T follicular helper cell (primary cell): ENCODE results near the gene FRMPD2.
"Not testable (repeated sequence)": the region's sequence is repeated elsewhere in the genome, so short reads cannot be mapped to it uniquely, and the experiment has no call there.

Source experiments
- DNase-seq: peaks from one replicate; pipeline ENCODE4 v3.0.0-alpha.2; 2020; ENCODE audit warnings: low read depth

The FRMPD2 gene

GRCh38 chr10:48251152-48251524 lies 23.4 kb downstream of the FRMPD2 start:
- DNase-seq = no peak

- DNase-seq = no peak
Observed at GRCh38 chr10:48249763-48250351, 24.6 kb downstream of the FRMPD2 start.

GRCh38 chr10:48249004-48249762 lies 25.3 kb downstream of the FRMPD2 start:
- DNase-seq = no peak

GRCh38 chr10:48248462-48248861 lies 26.0 kb downstream of the FRMPD2 start:
- no peak for DNase-seq

- DNase-seq = no peak
Observed at GRCh38 chr10:48247680-48248079, 26.8 kb downstream of the FRMPD2 start.

GRCh38 chr10:48246501-48246900 lies 28.0 kb downstream of the FRMPD2 start:
- no peak for DNase-seq

GRCh38 chr10:48245977-48246376 lies 28.5 kb downstream of the FRMPD2 start:
- DNase-seq = no peak

- DNase-seq = not testable (repeated sequence)
Observed at GRCh38 chr10:48243921-48244320, 30.6 kb downstream of the FRMPD2 start.

- DNase-seq = no peak
Observed at GRCh38 chr10:48243487-48243886, 31.0 kb downstream of the FRMPD2 start.

GRCh38 chr10:48242171-48242904 lies 32.2 kb downstream of the FRMPD2 start:
- DNase-seq = no peak

- no peak for DNase-seq
Observed at GRCh38 chr10:48241332-48241731, 33.2 kb downstream of the FRMPD2 start.

- no peak for DNase-seq
Observed at GRCh38 chr10:48240196-48240595, 34.3 kb downstream of the FRMPD2 start.

GRCh38 chr10:48239618-48240017 lies 34.9 kb downstream of the FRMPD2 start:
- DNase-seq = no peak

- DNase-seq = no peak
Observed at GRCh38 chr10:48238826-48239520, 35.5 kb downstream of the FRMPD2 start.

- no peak for DNase-seq
Observed at GRCh38 chr10:48237259-48238250, 36.9 kb downstream of the FRMPD2 start.

GRCh38 chr10:48236199-48236621 lies 38.3 kb downstream of the FRMPD2 start:
- no peak for DNase-seq

GRCh38 chr10:48235501-48235900 lies 39.0 kb downstream of the FRMPD2 start:
- DNase-seq = no peak

- DNase-seq = no peak
Observed at GRCh38 chr10:48234787-48235186, 39.7 kb downstream of the FRMPD2 start.

- DNase-seq = no peak
Observed at GRCh38 chr10:48234295-48234694, 40.2 kb downstream of the FRMPD2 start.

- no peak for DNase-seq
Observed at GRCh38 chr10:48233559-48234005, 40.9 kb downstream of the FRMPD2 start.
